Keratinocyte (primary cell): Measurements from ENCODE around the gene VTI1A.

ENCODE experiments used
- EZH2 ChIP-seq: IDR thresholded peaks from one replicate; pipeline ENCODE4 v1.6.1; 2012; ENCODE audit warnings: inconsistent platforms, mild to moderate bottlenecking, low read length, moderate library complexity
- TF ChIP-seq, protein P1 (sequence below), 3 experiments: IDR thresholded peaks in 1 of 3; conservative IDR thresholded peaks in 1 of 3; optimal IDR thresholded peaks in 1 of 3; 2 replicates in 2 of 3; 3 replicates in 1 of 3; pipeline versions ENCODE3 to v1.5.1; 2011; ENCODE audit warnings: low read length in 3 of 3, mild to moderate bottlenecking in 3 of 3, moderate library complexity in 2 of 3, control low read depth in 1 of 3, inconsistent platforms in 1 of 3; ENCODE audit not compliant: insufficient read depth in 2 of 3; ENCODE audit errors: extremely low read depth in 1 of 3

DNA sequence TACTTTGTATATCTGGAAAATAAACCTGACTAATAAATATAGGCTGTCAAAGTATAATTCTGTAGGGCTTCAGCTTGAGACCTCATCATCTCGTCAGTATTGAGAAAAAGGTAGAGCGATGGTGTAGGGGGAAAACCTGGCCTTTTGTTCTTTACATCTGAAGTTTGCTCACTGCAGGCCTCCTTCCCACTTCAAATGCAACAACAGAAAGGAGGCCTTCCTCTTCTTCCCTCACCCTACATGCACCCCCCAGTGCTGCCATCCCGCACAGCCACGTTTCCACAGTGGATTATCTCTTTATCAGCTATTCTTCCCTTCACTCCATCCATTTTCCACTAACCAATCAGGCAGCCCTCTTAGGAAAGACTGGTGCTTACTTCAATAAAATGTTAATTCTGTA lies 112.3 kb downstream of the VTI1A start:
- TF ChIP-seq, protein P1, sequence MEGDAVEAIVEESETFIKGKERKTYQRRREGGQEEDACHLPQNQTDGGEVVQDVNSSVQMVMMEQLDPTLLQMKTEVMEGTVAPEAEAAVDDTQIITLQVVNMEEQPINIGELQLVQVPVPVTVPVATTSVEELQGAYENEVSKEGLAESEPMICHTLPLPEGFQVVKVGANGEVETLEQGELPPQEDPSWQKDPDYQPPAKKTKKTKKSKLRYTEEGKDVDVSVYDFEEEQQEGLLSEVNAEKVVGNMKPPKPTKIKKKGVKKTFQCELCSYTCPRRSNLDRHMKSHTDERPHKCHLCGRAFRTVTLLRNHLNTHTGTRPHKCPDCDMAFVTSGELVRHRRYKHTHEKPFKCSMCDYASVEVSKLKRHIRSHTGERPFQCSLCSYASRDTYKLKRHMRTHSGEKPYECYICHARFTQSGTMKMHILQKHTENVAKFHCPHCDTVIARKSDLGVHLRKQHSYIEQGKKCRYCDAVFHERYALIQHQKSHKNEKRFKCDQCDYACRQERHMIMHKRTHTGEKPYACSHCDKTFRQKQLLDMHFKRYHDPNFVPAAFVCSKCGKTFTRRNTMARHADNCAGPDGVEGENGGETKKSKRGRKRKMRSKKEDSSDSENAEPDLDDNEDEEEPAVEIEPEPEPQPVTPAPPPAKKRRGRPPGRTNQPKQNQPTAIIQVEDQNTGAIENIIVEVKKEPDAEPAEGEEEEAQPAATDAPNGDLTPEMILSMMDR (optimal IDR thresholded peaks at IDR 0.05 in 1 of 3, IDR thresholded peaks at IDR 0.05 in 1 of 3, conservative IDR thresholded peaks at IDR 0.05 in 1 of 3; ENCODE audit: extremely low read depth in 1 of 3, insufficient read depth in 2 of 3, low read length in 3 of 3) = no peak
- no peak for TF ChIP-seq EZH2
